Measurements from ENCODE around the gene REXO1. TPM values are rescaled to one million over a fixed set of nuclear protein-coding genes. Genes with fewer than 3 reads are reported as not detected.

The REXO1 gene
- total and polyA plus RNA-seq, 2 of the 13 experiments (the other 11 are each of a cell fraction or from before 2014, with no cell fraction given), result 5.0 to 11.2 TPM

DNA sequence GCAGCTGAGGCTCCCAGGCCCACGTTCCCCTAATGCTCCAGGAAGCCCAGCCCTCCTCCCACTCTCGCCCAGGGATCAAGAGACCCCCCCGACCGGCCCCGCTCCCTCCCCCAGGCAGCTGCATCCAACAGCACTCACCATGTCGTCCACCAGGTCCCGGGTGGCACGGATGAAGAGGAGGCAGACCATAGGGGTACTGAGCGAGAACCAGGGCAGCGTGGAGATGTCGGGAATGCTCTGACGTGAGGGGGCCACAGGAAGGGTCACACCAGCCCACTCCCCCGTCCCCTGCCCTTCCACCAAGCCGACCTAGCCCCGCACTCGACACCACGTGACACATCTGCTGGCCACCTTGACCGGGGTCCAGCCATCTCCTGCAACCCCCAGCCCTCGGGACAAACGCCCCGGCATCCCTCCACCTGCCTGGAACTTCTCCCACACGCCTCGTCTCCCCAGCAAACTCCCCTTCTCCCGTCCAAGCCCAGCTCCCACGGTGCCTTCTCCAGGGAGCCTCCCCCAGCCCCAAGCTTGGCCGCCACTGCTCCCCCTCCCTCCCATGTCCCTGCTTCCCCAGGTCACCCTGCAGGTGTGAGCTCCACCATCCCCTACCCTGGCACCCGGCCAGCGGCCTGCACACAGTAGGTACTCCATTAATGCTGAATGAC, 41.1 kb downstream of the REXO1 start (continued):
- TF ChIP-seq, protein P1, sequence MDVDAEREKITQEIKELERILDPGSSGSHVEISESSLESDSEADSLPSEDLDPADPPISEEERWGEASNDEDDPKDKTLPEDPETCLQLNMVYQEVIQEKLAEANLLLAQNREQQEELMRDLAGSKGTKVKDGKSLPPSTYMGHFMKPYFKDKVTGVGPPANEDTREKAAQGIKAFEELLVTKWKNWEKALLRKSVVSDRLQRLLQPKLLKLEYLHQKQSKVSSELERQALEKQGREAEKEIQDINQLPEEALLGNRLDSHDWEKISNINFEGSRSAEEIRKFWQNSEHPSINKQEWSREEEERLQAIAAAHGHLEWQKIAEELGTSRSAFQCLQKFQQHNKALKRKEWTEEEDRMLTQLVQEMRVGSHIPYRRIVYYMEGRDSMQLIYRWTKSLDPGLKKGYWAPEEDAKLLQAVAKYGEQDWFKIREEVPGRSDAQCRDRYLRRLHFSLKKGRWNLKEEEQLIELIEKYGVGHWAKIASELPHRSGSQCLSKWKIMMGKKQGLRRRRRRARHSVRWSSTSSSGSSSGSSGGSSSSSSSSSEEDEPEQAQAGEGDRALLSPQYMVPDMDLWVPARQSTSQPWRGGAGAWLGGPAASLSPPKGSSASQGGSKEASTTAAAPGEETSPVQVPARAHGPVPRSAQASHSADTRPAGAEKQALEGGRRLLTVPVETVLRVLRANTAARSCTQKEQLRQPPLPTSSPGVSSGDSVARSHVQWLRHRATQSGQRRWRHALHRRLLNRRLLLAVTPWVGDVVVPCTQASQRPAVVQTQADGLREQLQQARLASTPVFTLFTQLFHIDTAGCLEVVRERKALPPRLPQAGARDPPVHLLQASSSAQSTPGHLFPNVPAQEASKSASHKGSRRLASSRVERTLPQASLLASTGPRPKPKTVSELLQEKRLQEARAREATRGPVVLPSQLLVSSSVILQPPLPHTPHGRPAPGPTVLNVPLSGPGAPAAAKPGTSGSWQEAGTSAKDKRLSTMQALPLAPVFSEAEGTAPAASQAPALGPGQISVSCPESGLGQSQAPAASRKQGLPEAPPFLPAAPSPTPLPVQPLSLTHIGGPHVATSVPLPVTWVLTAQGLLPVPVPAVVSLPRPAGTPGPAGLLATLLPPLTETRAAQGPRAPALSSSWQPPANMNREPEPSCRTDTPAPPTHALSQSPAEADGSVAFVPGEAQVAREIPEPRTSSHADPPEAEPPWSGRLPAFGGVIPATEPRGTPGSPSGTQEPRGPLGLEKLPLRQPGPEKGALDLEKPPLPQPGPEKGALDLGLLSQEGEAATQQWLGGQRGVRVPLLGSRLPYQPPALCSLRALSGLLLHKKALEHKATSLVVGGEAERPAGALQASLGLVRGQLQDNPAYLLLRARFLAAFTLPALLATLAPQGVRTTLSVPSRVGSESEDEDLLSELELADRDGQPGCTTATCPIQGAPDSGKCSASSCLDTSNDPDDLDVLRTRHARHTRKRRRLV (CRISPR knock-in tag; IDR thresholded peaks at IDR 0.05), result no peak
- TF ChIP-seq SIX1 (CRISPR knock-in tag; IDR thresholded peaks at IDR 0.05; ENCODE audit: borderline replicate concordance), result no peak
- TF ChIP-seq, protein P2, sequence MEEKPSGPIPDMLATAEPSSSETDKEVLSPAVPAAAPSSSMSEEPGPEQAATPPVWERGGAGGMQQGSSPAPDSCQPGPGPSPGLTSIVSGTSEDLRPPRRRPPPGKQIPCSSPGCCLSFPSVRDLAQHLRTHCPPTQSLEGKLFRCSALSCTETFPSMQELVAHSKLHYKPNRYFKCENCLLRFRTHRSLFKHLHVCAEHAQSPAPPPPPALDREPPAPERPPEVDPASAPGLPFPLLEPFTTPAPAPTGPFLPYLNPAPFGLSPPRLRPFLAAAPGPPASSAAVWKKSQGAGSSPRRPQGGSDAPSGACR (CRISPR knock-in tag; IDR thresholded peaks at IDR 0.05), result no peak

DNA sequence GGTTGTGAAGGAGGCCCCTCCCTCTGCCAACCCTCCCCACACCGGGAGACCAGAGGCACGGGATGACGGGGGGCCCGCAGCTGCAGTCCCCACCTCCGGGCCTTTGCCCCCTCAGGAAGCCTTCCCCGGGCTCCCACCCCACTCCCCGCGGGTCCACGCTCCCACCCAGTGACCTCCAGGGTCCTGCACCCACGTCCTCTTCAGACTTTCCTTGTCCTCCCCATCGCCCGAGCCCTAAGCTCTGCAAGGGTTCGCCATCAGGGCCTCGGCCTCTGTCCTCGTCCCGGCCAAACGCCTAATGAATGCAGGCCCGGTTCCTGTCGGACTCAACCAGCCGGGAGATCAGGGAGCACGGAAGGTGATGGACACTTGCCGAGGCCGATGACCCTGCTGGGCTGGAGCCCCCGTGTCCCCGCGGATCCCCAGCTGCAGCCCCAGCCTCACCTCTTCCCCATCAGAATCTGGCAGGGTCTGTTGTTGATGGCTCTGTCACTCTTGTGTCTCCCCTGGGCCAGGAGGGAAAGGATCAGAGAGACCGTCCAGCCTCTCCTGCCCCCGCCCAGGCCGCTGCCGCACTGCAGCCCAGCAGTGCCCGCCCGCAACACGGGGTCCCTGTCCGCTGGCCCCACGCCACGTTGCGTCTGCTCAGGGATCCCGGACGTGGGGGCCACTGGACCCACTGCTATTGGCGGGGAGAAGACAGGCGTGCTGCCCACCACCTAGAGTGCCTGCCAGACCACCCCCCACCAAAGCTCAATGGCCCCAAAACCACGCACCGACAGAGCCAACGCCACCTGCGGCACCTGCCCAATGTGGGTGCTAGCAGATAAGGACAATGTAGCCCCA, 41.9 kb downstream of the REXO1 start:
- no peaks in the 10 kb centered on the region for H3K9me3 ChIP-seq (ENCODE audit: low read length)
- POLR2A ChIA-PET, result no interaction called here
- TF ChIP-seq CC2D1A (CRISPR knock-in tag; IDR thresholded peaks at IDR 0.05), result no peak
- no peak for TF ChIP-seq RCOR2 (CRISPR knock-in tag; IDR thresholded peaks at IDR 0.05)
- TF ChIP-seq ELF1 (CRISPR knock-in tag; IDR thresholded peaks at IDR 0.05), result no peak
- TF ChIP-seq AGO1 (IDR thresholded peaks at IDR 0.05; ENCODE audit: low read depth, low read length, poor library complexity, severe bottlenecking), result no peak
- TF ChIP-seq, protein P3, sequence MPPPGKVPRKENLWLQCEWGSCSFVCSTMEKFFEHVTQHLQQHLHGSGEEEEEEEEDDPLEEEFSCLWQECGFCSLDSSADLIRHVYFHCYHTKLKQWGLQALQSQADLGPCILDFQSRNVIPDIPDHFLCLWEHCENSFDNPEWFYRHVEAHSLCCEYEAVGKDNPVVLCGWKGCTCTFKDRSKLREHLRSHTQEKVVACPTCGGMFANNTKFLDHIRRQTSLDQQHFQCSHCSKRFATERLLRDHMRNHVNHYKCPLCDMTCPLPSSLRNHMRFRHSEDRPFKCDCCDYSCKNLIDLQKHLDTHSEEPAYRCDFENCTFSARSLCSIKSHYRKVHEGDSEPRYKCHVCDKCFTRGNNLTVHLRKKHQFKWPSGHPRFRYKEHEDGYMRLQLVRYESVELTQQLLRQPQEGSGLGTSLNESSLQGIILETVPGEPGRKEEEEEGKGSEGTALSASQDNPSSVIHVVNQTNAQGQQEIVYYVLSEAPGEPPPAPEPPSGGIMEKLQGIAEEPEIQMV (CRISPR knock-in tag; IDR thresholded peaks at IDR 0.05; ENCODE audit: low read depth), result no peak
- TF ChIP-seq ZNF670 (CRISPR knock-in tag; IDR thresholded peaks at IDR 0.05; ENCODE audit: borderline replicate concordance), result no peak

More for the DNA sequence above, 41.9 kb downstream of the REXO1 start:
- Histone ChIP-seq H3K4me1 (ENCODE audit: insufficient read depth, low read length) (peaks cover 1% of the 10 kb centered on the region; the same call in 1 of the 2 replicates), H2AFZ (ENCODE audit: low read length) (no peak overlapping the region), H3K79me2 (ENCODE audit: insufficient read depth, low read length) (no peaks in the 10 kb centered on the region), H3K4me2 (ENCODE audit: low read depth, low read length) (no peak overlapping the region), H3K4me3 (replicated peaks in 1 of 3; ENCODE audit: insufficient read depth in 1 of 3, low read depth in 2 of 3, low read length in 3 of 3) (no peak overlapping the region), H3K9ac (ENCODE audit: insufficient read depth, low read depth, low read length) (no peak overlapping the region), H3K27ac (ENCODE audit: extremely low read length, insufficient read depth, low read length) (no peak overlapping the region), H3K27me3 (ENCODE audit: control insufficient read depth in 1 of 2, insufficient read depth in 2 of 2, low read length in 2 of 2) (no peaks in the 10 kb centered on the region; a peak in 1 of 5 replicates), H4K20me1 (ENCODE audit: insufficient read depth, low read length) (no peaks in the 10 kb centered on the region), H3K36me3 (replicated peaks in 1 of 2; ENCODE audit: control insufficient read depth in 1 of 2, insufficient read depth in 2 of 2, low read length in 2 of 2) (no peaks in the 10 kb centered on the region)
- FAIRE-seq, result no peak
- CTCF ChIA-PET (ENCODE audit: low intra/inter-chr PET ratio, low total read pairs), result no interaction called here
- 90% methylated on average over 23 of the region's 45 CpGs for WGBS (ENCODE audit: low lambda C conversion rate)
- DNase-seq (ENCODE audit: low spot score), result no peak
- no peak for ATAC-seq
- intact Hi-C loops (cut with micrococcal nuclease; ENCODE audit: unreplicated experiment), result no loop called here
- in situ Hi-C loops (cut with HindIII; ENCODE audit: extremely low pct_ligation_motif_present, low pct_unique_long_range_greater_than_20kb), result no loop called here
- BruUV-seq (replicated peaks), result no TSS peak

Measured in HepG2 (cell line).